T47D (cell line): ENCODE measurements around the gene PLEKHG5.

ENCODE experiments used
- DNase-seq, 2 experiments: peaks; one replicate each; pipeline versions ENCODE4 v3.0.0 to v3.0.0-alpha.2; 2011 to 2012; ENCODE audit warnings: low read depth in 1 of 2, low spot score in 1 of 2
- JUND ChIP-seq: IDR thresholded peaks from 2 replicates; pipeline ENCODE4 v1.6.1; 2012; ENCODE audit warnings: low read depth
- in situ Hi-C: cut with HindIII; loops from 2 replicates; pipeline ENCODE4 v1.10.0; 2016; ENCODE audit warnings: low sequenced_read_pairs, low pct_unique_long_range_greater_than_20kb

The PLEKHG5 gene, protein sequence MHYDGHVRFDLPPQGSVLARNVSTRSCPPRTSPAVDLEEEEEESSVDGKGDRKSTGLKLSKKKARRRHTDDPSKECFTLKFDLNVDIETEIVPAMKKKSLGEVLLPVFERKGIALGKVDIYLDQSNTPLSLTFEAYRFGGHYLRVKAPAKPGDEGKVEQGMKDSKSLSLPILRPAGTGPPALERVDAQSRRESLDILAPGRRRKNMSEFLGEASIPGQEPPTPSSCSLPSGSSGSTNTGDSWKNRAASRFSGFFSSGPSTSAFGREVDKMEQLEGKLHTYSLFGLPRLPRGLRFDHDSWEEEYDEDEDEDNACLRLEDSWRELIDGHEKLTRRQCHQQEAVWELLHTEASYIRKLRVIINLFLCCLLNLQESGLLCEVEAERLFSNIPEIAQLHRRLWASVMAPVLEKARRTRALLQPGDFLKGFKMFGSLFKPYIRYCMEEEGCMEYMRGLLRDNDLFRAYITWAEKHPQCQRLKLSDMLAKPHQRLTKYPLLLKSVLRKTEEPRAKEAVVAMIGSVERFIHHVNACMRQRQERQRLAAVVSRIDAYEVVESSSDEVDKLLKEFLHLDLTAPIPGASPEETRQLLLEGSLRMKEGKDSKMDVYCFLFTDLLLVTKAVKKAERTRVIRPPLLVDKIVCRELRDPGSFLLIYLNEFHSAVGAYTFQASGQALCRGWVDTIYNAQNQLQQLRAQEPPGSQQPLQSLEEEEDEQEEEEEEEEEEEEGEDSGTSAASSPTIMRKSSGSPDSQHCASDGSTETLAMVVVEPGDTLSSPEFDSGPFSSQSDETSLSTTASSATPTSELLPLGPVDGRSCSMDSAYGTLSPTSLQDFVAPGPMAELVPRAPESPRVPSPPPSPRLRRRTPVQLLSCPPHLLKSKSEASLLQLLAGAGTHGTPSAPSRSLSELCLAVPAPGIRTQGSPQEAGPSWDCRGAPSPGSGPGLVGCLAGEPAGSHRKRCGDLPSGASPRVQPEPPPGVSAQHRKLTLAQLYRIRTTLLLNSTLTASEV

GRCh38 chr1:6491480-6491962 lies at the start of gene PLEKHG5:
TSS of gene PLEKHG5 (minus strand) at chr1:6491667. CDS start at chr1:6477571, 14,096 bp downstream.
- TF ChIP-seq JUND: no peak
- DNase-seq: no peak
- in situ Hi-C loops: no loop called here

DNA sequence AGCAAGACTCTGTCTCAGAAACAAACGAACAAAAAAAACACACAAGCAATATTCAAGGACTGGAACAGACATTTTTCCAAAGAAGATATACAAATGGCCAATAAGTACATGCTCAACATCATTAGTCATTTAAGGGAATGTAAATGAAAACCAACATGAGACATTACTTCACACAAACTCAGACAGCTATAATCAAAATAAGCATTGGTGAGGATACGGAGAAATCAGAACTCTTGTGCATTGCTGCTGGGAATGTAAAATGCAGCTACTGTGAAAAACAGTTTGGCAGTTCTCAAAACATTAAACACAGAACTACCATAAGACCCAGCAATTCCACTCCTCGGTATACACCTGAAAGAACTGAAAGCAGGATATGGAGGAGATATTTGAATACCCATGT lies 47.5 kb upstream of the PLEKHG5 start:
- in situ Hi-C loops: no loop called here
- no peak for DNase-seq
- no peak for TF ChIP-seq JUND

- no peak for TF ChIP-seq JUND
- DNase-seq: no peak
- in situ Hi-C loops: no loop called here
Measured at GRCh38 chr1:6536291-6536690, 44.8 kb upstream of the PLEKHG5 start.

GRCh38 chr1:6535214-6535613 lies 43.7 kb upstream of the PLEKHG5 start:
- in situ Hi-C loops: no loop called here
- no peak for DNase-seq

DNA sequence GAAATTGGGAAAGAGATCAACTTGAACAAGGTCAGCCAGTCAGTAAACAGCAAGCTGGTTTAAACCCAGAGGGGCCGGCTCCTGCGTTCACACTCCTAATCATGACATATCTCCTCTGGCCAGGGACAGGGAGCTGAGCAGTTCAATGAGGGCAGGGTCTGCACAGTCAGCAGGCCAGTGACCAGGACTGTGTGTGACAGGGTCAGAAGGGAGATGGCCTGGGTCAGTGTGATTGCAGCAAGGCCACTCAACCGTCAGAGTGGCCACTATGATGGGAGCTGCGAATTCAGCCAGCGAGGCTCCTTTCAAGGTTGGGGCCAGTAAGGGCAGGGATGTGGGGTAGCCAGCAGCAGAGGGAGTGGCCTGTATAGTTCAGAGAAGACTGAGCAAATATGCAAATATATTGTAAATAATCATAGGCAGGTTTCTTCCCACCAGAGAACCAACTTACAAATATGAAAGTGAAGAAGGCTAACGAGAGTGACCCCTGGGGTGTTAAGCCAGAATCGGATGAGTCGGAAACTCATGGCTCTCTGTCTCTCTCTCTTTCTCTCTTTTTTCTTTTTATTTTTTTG lies 42.9 kb upstream of the PLEKHG5 start:
- no peak for TF ChIP-seq JUND
- in situ Hi-C loops: no loop called here
- no peak for DNase-seq

More at GRCh38 chr1:6535214-6535613, 43.7 kb upstream of the PLEKHG5 start:
- no peak for TF ChIP-seq JUND

DNA sequence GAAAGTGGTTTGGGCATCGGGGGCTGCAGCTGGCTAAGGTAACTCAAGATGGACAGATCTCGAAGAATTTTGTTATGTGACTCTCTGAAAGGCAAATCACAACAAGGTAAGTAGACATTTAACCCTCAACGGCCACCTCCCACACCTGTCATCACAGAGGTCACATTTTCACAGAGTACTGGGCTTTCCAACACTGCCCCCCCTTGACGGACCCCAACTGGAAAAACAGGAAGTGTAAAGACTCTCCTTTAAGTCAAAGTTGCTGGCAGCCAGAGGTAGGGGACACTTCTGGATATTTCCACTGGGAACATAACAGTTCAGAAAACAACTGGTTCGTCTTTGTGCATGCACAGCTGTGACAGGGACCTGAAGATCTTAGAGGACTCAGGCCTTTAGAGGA lies 40.5 kb upstream of the PLEKHG5 start:
- in situ Hi-C loops: no loop called here
- no peak for DNase-seq
- no peak for TF ChIP-seq JUND

DNA sequence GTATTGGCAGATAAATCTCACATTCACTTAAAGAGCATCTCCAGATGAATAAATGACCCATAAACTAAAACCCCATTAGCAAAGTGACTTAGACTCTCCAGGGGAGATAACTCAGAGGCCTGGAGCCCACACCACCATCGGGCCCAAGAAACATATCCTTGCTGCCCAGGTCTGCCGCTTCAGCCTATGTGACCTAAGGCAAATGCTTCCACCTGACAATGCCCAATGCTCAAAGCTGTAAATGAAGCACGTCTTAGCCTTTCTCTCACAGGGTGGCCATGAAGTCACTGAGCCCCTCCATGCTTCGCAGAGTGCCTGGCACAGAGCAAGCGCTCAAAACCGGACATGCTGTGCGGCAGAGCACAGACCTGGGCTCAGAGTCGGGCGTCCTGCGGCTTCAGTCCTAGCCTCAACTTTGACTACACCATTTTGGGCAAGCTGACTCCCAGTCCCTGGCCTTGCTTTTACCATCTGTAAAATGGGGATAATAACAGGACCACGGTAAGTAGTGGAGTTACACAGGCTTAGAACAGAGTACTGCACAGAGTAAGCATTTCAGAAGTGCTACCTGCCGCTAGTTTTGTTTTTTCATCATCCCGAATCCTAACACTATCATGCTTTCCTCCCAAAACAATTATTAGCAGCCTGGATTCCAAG lies 39.2 kb upstream of the PLEKHG5 start:
- TF ChIP-seq JUND: no peak
- DNase-seq: no peak
- in situ Hi-C loops: no loop called here

GRCh38 chr1:6528492-6528891 lies 37.0 kb upstream of the PLEKHG5 start:
- no peak for DNase-seq
- in situ Hi-C loops: no loop called here
- TF ChIP-seq JUND: no peak

- in situ Hi-C loops: no loop called here
- TF ChIP-seq JUND: no peak
- DNase-seq: no peak
Measured at GRCh38 chr1:6526316-6526715, 34.8 kb upstream of the PLEKHG5 start.

DNA sequence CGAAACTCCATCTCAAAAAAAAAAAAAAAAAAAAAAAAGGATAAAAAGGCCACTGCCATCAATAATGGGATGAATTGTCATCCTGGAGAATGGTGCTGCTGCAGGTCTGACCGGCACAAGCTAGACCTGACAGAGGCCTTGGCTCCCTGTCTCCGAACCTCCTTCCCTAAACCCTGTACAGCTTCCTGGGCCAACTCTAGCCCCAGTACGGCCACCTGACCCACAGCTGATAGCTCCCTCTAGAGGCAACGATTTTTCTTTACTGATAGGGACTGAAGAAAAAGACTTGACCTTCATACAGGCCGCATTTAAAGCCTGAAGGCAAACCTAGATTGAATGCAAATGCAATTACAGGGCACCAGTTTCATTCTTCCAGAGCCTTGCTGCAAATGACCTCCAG lies 32.1 kb upstream of the PLEKHG5 start:
- peak; percentile 31 to 57 for DNase-seq
- in situ Hi-C loops: no loop called here
- TF ChIP-seq JUND: no peak

DNA sequence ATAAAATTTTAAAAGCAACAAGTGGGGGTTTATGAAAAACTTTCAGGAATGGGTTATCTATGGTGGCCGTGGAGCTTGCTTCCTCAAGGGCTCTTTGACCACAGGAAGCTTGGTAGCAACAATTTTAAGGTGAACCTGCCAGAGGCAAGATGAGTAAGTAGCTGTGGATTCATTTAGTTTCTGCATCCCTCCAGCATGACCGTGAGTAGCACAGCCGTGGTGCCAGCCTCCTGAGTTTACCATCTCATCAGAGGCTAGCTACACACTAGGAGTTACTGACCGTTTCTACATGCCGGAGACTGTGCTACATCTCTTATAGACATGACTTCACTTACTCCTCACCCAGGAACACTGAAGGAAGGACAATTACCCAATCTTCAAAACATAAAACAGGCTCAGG lies 30.1 kb upstream of the PLEKHG5 start:
- in situ Hi-C loops: no loop called here
- DNase-seq: no peak
- TF ChIP-seq JUND: no peak

- DNase-seq: peak in 1 of 2 experiments; percentile 19
- no peak for TF ChIP-seq JUND
- in situ Hi-C loops: no loop called here
Measured at GRCh38 chr1:6519935-6520671, 28.6 kb upstream of the PLEKHG5 start.
